ENCODE measurements around the gene SLC25A34.

SLC25A34 gene

GRCh38 chr1:15786581-15786980 is 50.5 kb downstream of the SLC25A34 start:
- no peak for DNase-seq

GRCh38 chr1:15788624-15789301 is 52.7 kb downstream of the SLC25A34 start:
- DNase-seq, result no peak

All from activated CD4-positive, alpha-beta T cell treated with anti-CD3 and anti-CD28 coated beads, Interleukin-2, amount 50 U/mL, for 4 hours (primary cell).